G401 (cell line): ENCODE data around the gene TBC1D8. TPM values are rescaled to one million over a fixed set of nuclear protein-coding genes. Genes with fewer than 3 reads are reported as not detected.
"Not testable (repeated sequence)": the region's sequence is repeated elsewhere in the genome, so short reads cannot be mapped to it uniquely, and the experiment has no call there.

ENCODE experiments used
- DNase-seq: peaks from one replicate; pipeline ENCODE4 v3.0.0-alpha.2; 2015; ENCODE audit warnings: low spot score
- in situ Hi-C: cut with HindIII; loops from 2 replicates; pipeline ENCODE4 v1.10.0; 2016; ENCODE audit warnings: low sequenced_read_pairs, mixed read lengths
- total RNA-seq: library from RNA; depleted of rRNA; stranded (reverse); fragments of >200 nt; shearing (Covaris generic); gene quantifications from 2 replicates; pipeline ENCODE4 v1.2.3, GENCODE V29; 2014; rRNA removed

TBC1D8 gene
- total RNA-seq, result 2.3 and 5.8 TPM in 2 replicates

DNA sequence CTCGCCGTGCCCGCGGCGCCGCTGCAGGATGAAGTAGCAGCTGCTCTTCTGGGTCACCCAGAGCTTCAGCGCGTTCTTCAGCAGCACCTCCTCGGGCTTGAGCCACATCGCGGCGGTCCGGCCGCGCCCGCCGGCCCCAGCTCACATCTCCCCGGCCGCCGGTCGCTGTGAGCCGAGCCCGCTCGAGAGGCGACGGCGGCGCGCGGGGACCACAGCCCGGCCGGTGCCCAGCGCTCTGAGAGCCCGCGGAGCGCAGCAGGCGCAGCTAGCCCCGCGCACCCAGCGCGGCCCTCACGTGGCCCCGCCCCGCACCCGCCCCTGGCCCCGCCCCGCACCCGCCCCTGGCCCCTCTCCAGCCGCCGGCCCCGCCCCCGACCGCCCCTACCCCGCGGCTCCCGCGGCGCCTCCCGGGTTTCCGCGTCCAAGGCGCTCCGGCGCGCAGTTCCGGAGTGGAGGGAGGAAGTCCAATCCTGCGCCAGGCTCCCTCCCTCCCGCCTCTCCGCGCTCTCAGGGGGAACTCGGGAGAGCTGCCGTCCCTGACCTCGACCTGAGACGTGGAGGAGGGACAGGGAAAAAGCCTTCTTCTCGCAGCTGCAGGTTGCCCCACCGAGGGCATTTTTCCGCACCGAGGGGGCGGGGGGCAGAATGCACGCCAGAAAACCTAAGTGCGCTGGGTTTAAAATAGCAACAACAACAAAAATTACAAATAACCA, at the start of gene TBC1D8:
TSS of gene TBC1D8 (minus strand) at position 237 of the 713 bp plus-strand sequence. CDS start at position 108, 129 bp downstream.
- in situ Hi-C loops, result no loop called here
- peak; percentile 51 for DNase-seq

DNA sequence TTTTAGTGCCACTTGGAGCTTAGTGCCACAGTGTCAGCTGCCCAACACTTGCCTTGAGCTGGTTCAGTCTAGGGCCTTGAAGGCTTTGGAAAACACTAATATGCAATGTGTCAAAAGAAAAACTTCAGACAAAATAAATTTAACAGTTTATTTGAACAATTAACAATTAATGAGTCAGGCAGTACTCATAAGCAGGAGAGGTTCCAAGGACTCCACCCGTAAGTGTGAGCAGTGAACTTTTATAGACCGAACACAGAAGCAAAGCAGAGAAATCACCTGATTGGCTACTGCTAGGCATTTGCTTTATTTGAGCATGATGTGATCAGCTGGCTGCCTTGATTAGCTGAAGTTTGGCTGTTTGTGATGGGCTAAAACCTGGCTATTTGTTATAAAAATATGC, 49.5 kb upstream of the TBC1D8 start:
- in situ Hi-C loops, result loop anchor here (25.0 kb wide), 1 partner anchor 163 kb away; no protein-coding TSS in a partner anchor
- no peak for DNase-seq

GRCh38 chr2:101199251-101199791, 48.1 kb upstream of the TBC1D8 start:
- no peak for DNase-seq
- in situ Hi-C loops, result no loop called here

DNA sequence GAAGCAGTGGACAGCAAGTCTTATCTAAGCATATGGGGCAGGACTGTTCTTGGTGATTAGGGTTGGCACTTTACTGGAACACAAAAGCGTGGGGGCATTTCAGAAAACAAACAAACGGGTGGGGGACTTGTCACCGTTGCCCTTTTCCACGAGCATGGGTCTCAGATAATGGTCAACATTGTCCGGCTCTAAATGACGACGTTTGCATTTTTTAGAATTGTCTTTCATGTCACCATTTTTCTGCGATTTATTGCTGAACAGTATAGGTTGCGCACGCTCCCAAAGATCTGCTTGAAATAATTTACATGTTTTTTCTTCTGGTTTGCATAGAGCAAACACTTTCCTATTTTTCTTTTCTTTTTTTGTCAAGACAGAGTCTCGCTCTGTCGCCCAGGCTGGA, 46.6 kb upstream of the TBC1D8 start:
- in situ Hi-C loops, result no loop called here
- no peak for DNase-seq

- in situ Hi-C loops, result no loop called here
- no peak for DNase-seq
These were observed 46.1 kb upstream of the TBC1D8 start for GRCh38 chr2:101197215-101197745.

DNA sequence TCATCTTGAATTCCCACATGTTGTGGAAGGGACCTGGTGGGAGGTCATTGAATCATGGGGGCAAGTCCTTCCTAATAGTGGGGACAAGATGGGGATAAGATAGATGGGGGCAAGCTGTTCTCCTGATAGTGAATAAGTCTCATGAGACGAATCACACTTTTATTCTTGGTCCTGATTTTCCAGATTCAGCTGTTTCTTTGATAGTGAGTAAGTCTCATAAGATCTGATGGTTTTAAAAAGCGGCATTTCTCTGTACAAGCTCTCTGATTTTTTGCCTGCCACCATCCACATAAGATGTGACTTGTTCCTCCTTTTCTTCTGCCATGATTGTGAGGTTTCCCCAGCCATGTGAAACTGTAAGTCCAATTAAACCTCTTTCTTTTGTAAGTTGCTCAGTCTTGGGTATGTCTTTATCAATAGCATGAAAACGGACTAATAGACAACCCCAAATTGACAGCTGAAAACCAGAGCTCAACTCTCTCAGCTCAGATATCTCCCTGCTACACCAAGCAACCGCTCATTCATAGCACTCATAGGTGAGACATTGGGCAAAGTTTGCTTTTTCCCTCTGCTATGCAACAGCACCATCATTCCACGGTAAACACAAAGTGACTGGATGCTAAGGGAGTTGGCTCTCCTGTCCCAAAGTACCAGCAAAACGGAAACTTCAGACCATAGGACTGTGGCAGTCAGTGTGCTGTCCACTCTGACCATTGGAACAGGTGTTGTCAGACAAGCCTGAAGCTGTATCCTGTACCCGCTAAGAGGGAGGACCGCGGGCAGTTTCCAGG, 44.9 kb upstream of the TBC1D8 start:
- in situ Hi-C loops, result no loop called here
- DNase-seq, result no peak

- no peak for DNase-seq
- in situ Hi-C loops, result no loop called here
These were observed 41.9 kb upstream of the TBC1D8 start for GRCh38 chr2:101193033-101193626.

- DNase-seq, result no peak
- in situ Hi-C loops, result no loop called here
These were observed 39.8 kb upstream of the TBC1D8 start for GRCh38 chr2:101190747-101191516.

DNA sequence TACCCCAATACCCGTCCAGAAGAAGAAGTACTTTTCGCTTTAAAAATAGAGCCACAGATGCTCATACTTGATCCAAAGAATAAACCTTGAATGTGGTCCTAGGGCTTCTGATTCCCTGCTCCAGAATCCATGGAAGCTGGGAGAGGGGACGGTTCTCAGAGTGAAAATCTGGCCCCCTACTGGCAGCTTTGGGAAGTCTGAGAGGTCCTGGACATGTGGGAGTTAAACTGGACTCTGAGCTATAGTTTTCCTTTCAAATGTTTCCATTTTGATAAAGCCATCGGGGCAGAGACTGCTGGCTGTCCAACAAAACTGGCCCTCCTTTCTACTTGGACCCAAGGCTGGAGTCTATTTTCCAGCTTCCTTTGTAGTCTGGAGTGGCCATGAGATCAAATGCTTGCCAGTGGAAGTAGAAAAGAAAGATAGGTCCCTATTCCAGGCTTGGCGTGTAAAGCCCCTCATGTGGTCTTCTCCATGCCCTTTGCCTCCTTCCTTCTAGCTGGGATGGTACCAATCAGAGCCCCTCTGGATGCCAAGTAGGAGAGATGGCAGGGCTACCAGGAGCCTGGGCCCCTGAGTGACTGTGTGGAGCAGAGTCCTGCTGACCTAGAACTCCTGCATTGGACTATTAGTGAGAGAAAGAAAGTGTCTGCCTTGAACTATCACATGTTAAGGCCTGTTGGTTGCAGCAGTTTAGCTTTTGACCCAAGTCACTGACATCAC, 37.7 kb upstream of the TBC1D8 start:
- in situ Hi-C loops, result no loop called here
- peak; percentile 23 for DNase-seq

DNA sequence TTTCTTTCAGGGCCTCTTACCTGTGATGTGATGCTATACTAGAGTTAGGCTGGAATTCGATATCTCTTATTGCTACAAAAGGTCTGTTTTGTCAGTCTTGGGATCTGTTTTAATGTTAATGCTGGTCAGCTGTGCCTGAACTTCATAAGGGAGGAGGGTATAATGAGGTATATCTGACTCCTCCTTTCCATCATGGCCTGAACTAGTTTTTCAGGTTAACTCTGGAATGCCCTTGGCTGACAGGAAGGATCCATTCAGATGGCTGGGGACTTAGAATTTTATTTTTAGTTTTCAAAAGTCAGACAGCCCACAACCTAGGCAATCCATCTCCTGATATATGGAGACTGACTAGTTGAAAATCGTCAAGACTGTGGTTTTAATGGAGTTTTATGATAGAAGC, 35.9 kb upstream of the TBC1D8 start:
- no peak for DNase-seq
- in situ Hi-C loops, result no loop called here

GRCh38 chr2:101185656-101186055, 34.5 kb upstream of the TBC1D8 start:
- DNase-seq, result no peak
- in situ Hi-C loops, result no loop called here

DNA sequence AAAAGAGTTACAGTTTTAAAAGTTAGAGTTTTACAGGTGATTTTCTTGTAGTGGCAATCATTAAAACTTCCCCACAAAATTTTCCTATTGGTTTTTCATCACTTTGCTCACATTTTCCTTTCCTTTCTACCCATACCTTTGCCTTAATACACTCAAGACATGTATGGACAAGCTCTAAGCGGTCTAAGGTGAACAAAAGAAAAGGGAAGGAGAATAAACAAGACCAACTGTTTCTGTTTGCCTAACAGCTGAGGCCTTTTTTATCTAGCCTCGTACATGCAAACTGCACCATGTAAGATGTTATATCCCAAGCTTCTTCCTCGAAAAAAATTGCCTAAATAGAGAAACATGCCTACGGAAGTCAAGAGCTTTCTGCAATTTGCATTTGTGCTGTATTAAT, 33.9 kb upstream of the TBC1D8 start:
- in situ Hi-C loops, result no loop called here
- DNase-seq, result no peak

DNA sequence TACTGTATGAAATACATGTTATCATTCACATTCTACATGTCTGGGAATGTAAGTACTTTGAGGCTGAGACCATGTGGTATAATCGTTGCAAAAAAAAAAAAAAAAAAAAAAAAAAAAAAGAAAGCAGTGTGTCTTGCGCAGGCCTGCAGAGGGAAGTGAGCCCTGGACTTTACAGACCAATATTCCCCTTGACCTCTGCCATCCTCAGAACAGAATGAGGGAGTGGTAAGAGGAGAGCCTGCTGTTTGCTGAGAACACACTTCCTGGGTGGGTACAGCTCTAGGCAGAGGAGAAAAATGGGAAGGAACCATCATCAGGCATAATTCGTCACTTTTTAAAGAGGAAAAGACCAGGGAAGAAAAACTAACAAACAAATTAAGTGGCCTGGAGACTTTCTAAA, 28.8 kb upstream of the TBC1D8 start:
- DNase-seq, result no peak
- in situ Hi-C loops, result no loop called here

- in situ Hi-C loops, result no loop called here
- no peak for DNase-seq
These were observed 25.6 kb upstream of the TBC1D8 start for GRCh38 chr2:101176803-101177202.

- in situ Hi-C loops, result no loop called here
- DNase-seq, result no peak
These were observed 24.8 kb upstream of the TBC1D8 start for GRCh38 chr2:101175991-101176390.

GRCh38 chr2:101173707-101174295, 22.6 kb upstream of the TBC1D8 start:
- in situ Hi-C loops, result no loop called here
- no peak for DNase-seq

DNA sequence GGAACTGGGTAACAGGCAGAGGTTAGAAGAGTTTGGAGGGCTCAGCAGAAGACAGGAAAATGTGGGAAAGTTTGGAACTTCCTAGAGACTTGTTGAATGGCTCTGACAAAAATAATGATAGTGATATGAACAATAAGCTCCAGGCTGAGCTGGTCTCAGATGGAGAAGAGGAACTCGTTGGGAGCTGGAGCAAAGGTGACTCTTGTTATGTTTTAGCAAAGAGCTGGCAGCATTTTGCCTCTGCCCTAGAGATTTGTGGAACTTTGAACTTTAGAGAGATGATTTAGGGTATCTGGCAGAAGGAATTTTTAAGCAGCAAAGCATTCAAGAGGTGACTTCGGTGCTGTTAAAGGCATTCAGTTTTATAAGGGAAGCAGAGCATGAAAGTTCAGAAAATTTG, 18.6 kb upstream of the TBC1D8 start:
- DNase-seq, in situ Hi-C loops: not testable (repeated sequence)

DNA sequence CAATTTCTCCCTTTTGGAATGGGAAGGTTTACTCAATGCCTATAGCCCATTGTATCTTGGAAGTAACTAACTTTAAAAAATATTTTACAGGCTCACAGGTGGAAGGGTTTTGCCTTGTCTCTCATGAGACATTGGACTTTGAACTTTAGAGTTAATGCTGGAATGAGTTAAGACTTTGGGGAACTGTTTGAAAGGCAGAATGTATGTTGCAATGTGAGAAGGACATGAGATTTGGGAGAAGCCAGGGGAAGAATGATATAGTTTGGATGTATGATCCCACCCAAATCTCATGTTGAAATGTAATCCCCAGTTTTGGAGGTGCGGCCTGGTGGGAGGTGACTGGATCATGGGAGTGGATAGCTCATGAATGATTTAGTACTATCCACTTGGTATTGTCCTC, 17.5 kb upstream of the TBC1D8 start:
- no peak for DNase-seq
- in situ Hi-C loops, result no loop called here
